AG10803 (cell line): ENCODE measurements around the gene FBLN7.

ENCODE experiments used
- DNase-seq: peaks from one replicate; pipeline ENCODE4 v3.0.0; 2010; ENCODE audit warnings: low read depth
- H3K4me3 ChIP-seq: 2 replicates; pipeline ENCODE4 v1.5.1; 2011; ENCODE audit warnings: mild to moderate bottlenecking, low read length, control low read depth
- CTCF ChIP-seq: conservative IDR thresholded peaks from 2 replicates; pipeline ENCODE4 v1.5.1; 2011; ENCODE audit warnings: mild to moderate bottlenecking, low read length, control low read depth, inconsistent platforms

FBLN7 gene

GRCh38 chr2:112163541-112163981 is 25.4 kb downstream of the FBLN7 start:
- DNase-seq = no peak
- no peak overlapping the region for H3K4me3 ChIP-seq
- TF ChIP-seq CTCF = no peak

DNA sequence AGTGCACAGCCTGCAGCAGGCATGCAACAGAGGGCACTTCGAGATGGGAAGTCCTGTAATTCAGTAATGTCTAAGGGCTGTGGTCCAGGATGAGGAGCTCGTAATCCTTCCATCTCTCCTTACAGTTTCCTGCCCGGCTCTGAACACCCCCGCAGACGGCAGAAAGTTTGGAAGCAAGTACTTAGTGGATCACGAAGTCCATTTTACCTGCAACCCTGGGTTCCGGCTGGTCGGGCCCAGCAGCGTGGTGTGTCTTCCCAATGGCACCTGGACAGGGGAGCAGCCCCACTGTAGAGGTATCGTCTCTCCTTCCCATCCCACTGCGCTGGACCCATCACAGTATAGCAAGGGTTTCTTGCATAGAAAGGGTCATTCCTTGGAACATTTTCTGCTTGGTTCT is 26.7 kb downstream of the FBLN7 start:
- no peak overlapping the region for H3K4me3 ChIP-seq
- no peak for DNase-seq
- no peak for TF ChIP-seq CTCF

GRCh38 chr2:112165296-112165695 is 27.1 kb downstream of the FBLN7 start:
- no peak for TF ChIP-seq CTCF
- H3K4me3 ChIP-seq = no peak overlapping the region
- DNase-seq = no peak

- DNase-seq = no peak
- no peak overlapping the region for H3K4me3 ChIP-seq
- TF ChIP-seq CTCF = no peak
Observed at GRCh38 chr2:112166806-112167499, 28.8 kb downstream of the FBLN7 start.

- peak; percentile 75 for DNase-seq
- H3K4me3 ChIP-seq = no peak overlapping the region
- no peak for TF ChIP-seq CTCF
Observed at GRCh38 chr2:112168422-112169124, 30.4 kb downstream of the FBLN7 start.

- no peak for TF ChIP-seq CTCF
- H3K4me3 ChIP-seq = no peak overlapping the region
- DNase-seq = no peak
Observed at GRCh38 chr2:112170495-112170894, 32.3 kb downstream of the FBLN7 start.
